ENCODE results near the gene AASS.

DNA sequence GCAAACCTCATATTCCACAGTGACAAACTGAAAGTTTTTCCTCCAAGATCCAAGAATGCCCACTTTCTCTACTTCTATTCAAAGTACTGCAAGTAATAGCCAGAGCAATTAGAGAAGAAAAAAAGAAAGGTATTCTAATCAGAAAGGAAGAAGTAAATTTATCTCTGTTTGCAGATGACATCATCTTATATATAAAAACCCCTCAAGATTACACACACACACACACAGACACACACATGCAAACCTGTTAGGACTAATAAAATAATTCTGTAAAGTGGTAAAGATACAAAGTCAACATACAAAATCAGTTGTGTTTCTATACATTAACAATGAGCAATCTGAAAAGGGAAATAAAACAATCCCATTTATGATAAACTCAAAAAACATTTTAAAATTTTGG lies 44.7 kb upstream of the AASS start:
- TF ChIP-seq, protein P1, sequence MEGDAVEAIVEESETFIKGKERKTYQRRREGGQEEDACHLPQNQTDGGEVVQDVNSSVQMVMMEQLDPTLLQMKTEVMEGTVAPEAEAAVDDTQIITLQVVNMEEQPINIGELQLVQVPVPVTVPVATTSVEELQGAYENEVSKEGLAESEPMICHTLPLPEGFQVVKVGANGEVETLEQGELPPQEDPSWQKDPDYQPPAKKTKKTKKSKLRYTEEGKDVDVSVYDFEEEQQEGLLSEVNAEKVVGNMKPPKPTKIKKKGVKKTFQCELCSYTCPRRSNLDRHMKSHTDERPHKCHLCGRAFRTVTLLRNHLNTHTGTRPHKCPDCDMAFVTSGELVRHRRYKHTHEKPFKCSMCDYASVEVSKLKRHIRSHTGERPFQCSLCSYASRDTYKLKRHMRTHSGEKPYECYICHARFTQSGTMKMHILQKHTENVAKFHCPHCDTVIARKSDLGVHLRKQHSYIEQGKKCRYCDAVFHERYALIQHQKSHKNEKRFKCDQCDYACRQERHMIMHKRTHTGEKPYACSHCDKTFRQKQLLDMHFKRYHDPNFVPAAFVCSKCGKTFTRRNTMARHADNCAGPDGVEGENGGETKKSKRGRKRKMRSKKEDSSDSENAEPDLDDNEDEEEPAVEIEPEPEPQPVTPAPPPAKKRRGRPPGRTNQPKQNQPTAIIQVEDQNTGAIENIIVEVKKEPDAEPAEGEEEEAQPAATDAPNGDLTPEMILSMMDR (IDR thresholded peaks at IDR 0.05) = no peak
- TF ChIP-seq REST (IDR thresholded peaks at IDR 0.05; ENCODE audit: insufficient read depth in 1 of 2, low read depth in 2 of 2, low read length in 1 of 2) (no peak), TCF7L2 (IDR thresholded peaks at IDR 0.05; ENCODE audit: low read depth, low read length) (no peak), POLR2AphosphoS5 (IDR thresholded peaks at IDR 0.05; ENCODE audit: low read depth, low read length) (no peak), SIN3A (IDR thresholded peaks at IDR 0.05; ENCODE audit: borderline replicate concordance, insufficient read depth, low read depth, low read length) (no peak)
